IMR-90 (cell line): ENCODE data around the gene LPAR1. TPM values are rescaled to one million over a fixed set of nuclear protein-coding genes. Genes with fewer than 3 reads are reported as not detected.

ENCODE experiments used
- ATAC-seq: fragments of 200-7000 bp; cut with Tn5 transposase; 2 replicates; pipeline ENCODE4 v1.9.1; 2020; ENCODE audit warnings: low read depth, mild to moderate bottlenecking, moderate library complexity
- BruUV-seq: library from RNA; stranded (reverse); fragments of 400-500 nt; replicated peaks from 2 replicates; lab custom pipeline; 2021; lab: Mats Ljungman, UMichigan
- CTCF ChIA-PET: fragments of 300-600 bp; formaldehyde crosslinking; extraction: SDS; loops from one replicate; lab custom pipeline; 2021; ENCODE audit warnings: antibody characterized with exemption; lab: Yijun Ruan, JAX
- POLR2A ChIA-PET: fragments of 300-600 bp; sonication (Branson Sonifier 250); formaldehyde crosslinking; loops from one replicate; lab custom pipeline; 2022; ENCODE audit warnings: antibody characterized with exemption; ENCODE audit not compliant: unreplicated experiment; lab: Charles Lee
- DNase-seq: peaks from one replicate; pipeline ENCODE4 v3.0.0; 2013
- H2AFZ ChIP-seq: replicated peaks from 2 replicates; pipeline ENCODE3; 2013; ENCODE audit warnings: low read length, mild to moderate bottlenecking; ENCODE audit not compliant: poor library complexity
- H2AK5ac ChIP-seq: 2 replicates; pipeline ENCODE4 v1.6.1; 2013; ENCODE audit warnings: low read depth, low read length, inconsistent platforms
- H2AK9ac ChIP-seq: replicated peaks from 2 replicates; pipeline ENCODE3; 2013; ENCODE audit warnings: mild to moderate bottlenecking, low read depth, low read length, moderate library complexity; ENCODE audit not compliant: poor library complexity
- H2BK120ac ChIP-seq: 2 replicates; pipeline ENCODE4 v1.6.1; 2013; ENCODE audit warnings: low read depth, low read length, inconsistent platforms
- H2BK15ac ChIP-seq: 3 replicates; pipeline ENCODE4 v1.6.1; 2013; ENCODE audit warnings: low read depth, low read length, inconsistent platforms
- H2BK20ac ChIP-seq: 2 replicates; pipeline ENCODE4 v1.6.1; 2013; ENCODE audit warnings: low read depth, mild to moderate bottlenecking, inconsistent platforms, low read length, moderate library complexity
- H2BK5ac ChIP-seq: 2 replicates; pipeline ENCODE4 v1.6.1; 2013; ENCODE audit warnings: mild to moderate bottlenecking, low read depth, low read length, inconsistent platforms; ENCODE audit not compliant: poor library complexity, severe bottlenecking
- H3K14ac ChIP-seq: replicated peaks from 2 replicates; pipeline ENCODE4 v1.6.1; 2013; ENCODE audit warnings: low read depth, low read length, inconsistent platforms
- H3K18ac ChIP-seq: 2 replicates; pipeline ENCODE4 v1.6.1; 2013; ENCODE audit warnings: low read depth, low read length, control low read depth
- H3K23ac ChIP-seq: 2 replicates; pipeline ENCODE4 v1.6.1; 2013; ENCODE audit warnings: low read depth, low read length, inconsistent platforms
- H3K27ac ChIP-seq: 2 replicates; pipeline ENCODE4 v1.5.1; 2013; ENCODE audit warnings: mild to moderate bottlenecking, control low read depth, low read length; ENCODE audit not compliant: insufficient read depth
- H3K27me3 ChIP-seq: 2 replicates; pipeline ENCODE4 v1.6.1; 2013; ENCODE audit warnings: low read length; ENCODE audit not compliant: control insufficient read depth, insufficient read depth
- H3K36me3 ChIP-seq: 2 replicates; pipeline ENCODE4 v1.6.1; 2013; ENCODE audit warnings: low read length, mixed read lengths; ENCODE audit not compliant: control insufficient read depth, insufficient read depth
- H3K4ac ChIP-seq: 2 replicates; pipeline ENCODE4 v1.6.1; 2013; ENCODE audit warnings: low read depth, low read length, inconsistent platforms
- H3K4me1 ChIP-seq: 2 replicates; pipeline ENCODE4 v1.6.1; 2013; ENCODE audit warnings: low read length, mixed read lengths; ENCODE audit not compliant: control insufficient read depth, insufficient read depth
- H3K4me2 ChIP-seq: 2 replicates; pipeline ENCODE4 v1.6.1; 2013; ENCODE audit warnings: low read depth, mild to moderate bottlenecking, control low read depth, low read length, moderate library complexity
- H3K4me3 ChIP-seq: 2 replicates; pipeline ENCODE4 v1.5.1; 2013; ENCODE audit warnings: low read depth, mild to moderate bottlenecking, control low read depth, low read length, moderate library complexity; ENCODE audit not compliant: insufficient read depth
- H3K56ac ChIP-seq: 2 replicates; pipeline ENCODE4 v1.6.1; 2013; ENCODE audit warnings: low read length, inconsistent platforms; ENCODE audit not compliant: insufficient read depth; ENCODE audit errors: extremely low read depth
- H3K79me1 ChIP-seq, 2 experiments: 2 replicates each; pipeline ENCODE4 v1.6.1; 2013; ENCODE audit warnings: low read length in 2 of 2, inconsistent platforms in 1 of 2, low read depth in 1 of 2
- H3K9ac ChIP-seq: 2 replicates; pipeline ENCODE4 v1.6.1; 2013; ENCODE audit warnings: low read depth, low read length, control low read depth
- H3K9me1 ChIP-seq: 2 replicates; pipeline ENCODE4 v1.6.1; 2013; ENCODE audit warnings: low read length, inconsistent platforms; ENCODE audit not compliant: insufficient read depth
- H3K9me3 ChIP-seq: 2 replicates; pipeline ENCODE4 v1.6.1; 2013; ENCODE audit warnings: low read length; ENCODE audit not compliant: control insufficient read depth, insufficient read depth
- H4K20me1 ChIP-seq: 2 replicates; pipeline ENCODE4 v1.6.1; 2013; ENCODE audit warnings: low read length, inconsistent platforms; ENCODE audit not compliant: insufficient read depth
- H4K5ac ChIP-seq: 2 replicates; pipeline ENCODE4 v1.6.1; 2013; ENCODE audit warnings: mild to moderate bottlenecking, low read depth, low read length, control low read depth
- H4K8ac ChIP-seq, 2 experiments: 2 replicates each; pipeline ENCODE4 v1.6.1; 2013; ENCODE audit warnings: low read depth in 2 of 2, low read length in 2 of 2, control low read depth in 1 of 2, inconsistent platforms in 1 of 2
- H4K91ac ChIP-seq: 2 replicates; pipeline ENCODE4 v1.6.1; 2013; ENCODE audit warnings: low read depth, low read length, inconsistent platforms; ENCODE audit not compliant: insufficient read depth
- RCOR1 ChIP-seq: IDR thresholded peaks from 2 replicates; pipeline ENCODE4 v1.6.1; 2012; ENCODE audit warnings: mild to moderate bottlenecking, low read length, improper control_type of control experiment; ENCODE audit not compliant: insufficient replicate concordance
- WGBS, 2 experiments: methylation state at CpG; one replicate each; pipeline versions ENCODE4 v1.1.5 to v1.1.7; 2013; ENCODE audit warnings: missing lambda C conversion rate in 2 of 2; ENCODE audit not compliant: insufficient read length in 1 of 2; ENCODE audit errors: extremely low coverage in 2 of 2; 5-methylcytosine and 5-hydroxymethylcytosine counted together
- dilution Hi-C: fragments of 300-500 bp; cut with HindIII; formaldehyde crosslinking; loops from one replicate; pipeline ENCODE4 v1.14.3; 2018; ENCODE audit warnings: low sequenced_read_pairs; ENCODE audit not compliant: unreplicated experiment
- in situ Hi-C: fragments of 300-500 bp; cut with MboI; formaldehyde crosslinking; loops from 3 replicates; pipeline ENCODE4 v1.14.3; 2019; ENCODE audit warnings: low sequenced_read_pairs, inconsistent platforms, mixed read lengths
- intact Hi-C: fragments of 100-400 bp; cut with micrococcal nuclease; formaldehyde crosslinking; loops from 2 replicates; pipeline ENCODE4 v1.10.0; 2022
- polyA plus RNA-seq, 3 experiments: library from polyadenylated mRNA; depleted of rRNA; stranded (reverse); fragments of >200 nt; gene quantifications; 2 replicates each; pipeline ENCODE4 v1.2.3, GENCODE V29; 2012; ENCODE audit warnings: low replicate concordance in 1 of 3
- total RNA-seq: library from RNA; depleted of rRNA; stranded (reverse); fragments of >200 nt; gene quantifications from 2 replicates; pipeline ENCODE4 v1.2.3, GENCODE V29; 2012
- TF ChIP-seq, protein P1 (sequence below): fragments of 150-350 bp; IDR thresholded peaks from 2 replicates; pipeline ENCODE4 v1.6.1; 2016; ENCODE audit warnings: low read depth, mild to moderate bottlenecking, low read length, moderate library complexity, borderline replicate concordance
- TF ChIP-seq, protein P2 (sequence below): conservative IDR thresholded peaks from 2 replicates; pipeline ENCODE4 v1.5.1; 2012; ENCODE audit warnings: mild to moderate bottlenecking, low read depth, low read length, improper control_type of control experiment

Gene LPAR1
- total and polyA plus RNA-seq, 2 of the 4 experiments (the other 2 are of a cell fraction): 171 to 315 TPM

DNA sequence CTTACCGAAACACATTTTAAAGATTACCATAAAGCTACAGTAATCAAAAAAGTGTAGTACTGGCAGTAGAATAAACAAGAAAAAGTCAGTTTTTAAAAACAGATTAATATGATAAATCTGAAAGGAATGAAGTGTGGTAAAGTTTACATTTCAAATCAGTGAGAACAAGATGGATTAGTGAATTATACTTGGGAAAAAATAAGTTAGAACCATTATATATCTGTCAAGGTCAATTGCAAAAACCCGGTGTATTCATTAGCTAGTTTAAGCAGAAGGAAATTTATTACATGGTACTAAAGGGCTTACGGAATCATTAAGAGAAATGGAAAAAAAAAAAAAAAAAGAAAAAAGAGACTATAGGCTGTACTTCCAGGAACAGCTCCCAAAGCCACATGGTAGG lies 205.3 kb downstream of the LPAR1 start:
- Histone ChIP-seq H3K18ac (peak overlapping the region; percentile 86), H2AFZ (peak overlapping the region; percentile 82), H4K8ac (peak overlapping the region; percentile 95 to 96), H3K9me3 (no peaks in the 10 kb centered on the region), H4K20me1 (no peaks in the 10 kb centered on the region), H3K23ac (peak overlapping the region; percentile 96), H3K27ac (peak overlapping the region; percentile 24), H3K27me3 (no peaks in the 10 kb centered on the region), H3K79me1 (peaks cover 3 to 21% of the 10 kb centered on the region in 2 experiments; a peak in 3 of 4 replicates), H2BK120ac (peak overlapping the region; percentile 100), H3K14ac (peak overlapping the region; percentile 99), H2AK9ac (no peak overlapping the region), H3K4me3 (no peak overlapping the region), H3K4me2 (no peak overlapping the region), H2BK15ac (peak overlapping the region; percentile 97), H3K4me1 (peaks cover 8% of the 10 kb centered on the region), H3K9me1 (peaks cover 4% of the 10 kb centered on the region; the same call in 1 of the 2 replicates), H3K4ac (peak overlapping the region; percentile 99), H2BK5ac (peak overlapping the region; percentile 82), H2AK5ac (peak overlapping the region; percentile 84), H4K5ac (peak overlapping the region; percentile 27), H4K91ac (peak overlapping the region; percentile 98), H2BK20ac (peak overlapping the region; percentile 100), H3K56ac (peak overlapping the region; percentile 93), H3K9ac (no peak overlapping the region), H3K36me3 (no peaks in the 10 kb centered on the region)
- no TSS peak for BruUV-seq
- DNase-seq (no peak), ATAC-seq (no peak)
- dilution Hi-C loops (no loop called here), intact Hi-C loops (no loop called here), in situ Hi-C loops (no loop called here)
- ChIA-PET POLR2A (interaction anchor here (0.6 kb wide), 3 partner anchors 181 to 203 kb away, joined by 4 to 13 read pairs (median 8); no protein-coding TSS in a partner anchor), CTCF (no interaction called here)
- WGBS, 2 experiments: no CpG with 5 or more reads among the region's 3 CpGs
- TF ChIP-seq RCOR1: no peak
- TF ChIP-seq, protein P1, sequence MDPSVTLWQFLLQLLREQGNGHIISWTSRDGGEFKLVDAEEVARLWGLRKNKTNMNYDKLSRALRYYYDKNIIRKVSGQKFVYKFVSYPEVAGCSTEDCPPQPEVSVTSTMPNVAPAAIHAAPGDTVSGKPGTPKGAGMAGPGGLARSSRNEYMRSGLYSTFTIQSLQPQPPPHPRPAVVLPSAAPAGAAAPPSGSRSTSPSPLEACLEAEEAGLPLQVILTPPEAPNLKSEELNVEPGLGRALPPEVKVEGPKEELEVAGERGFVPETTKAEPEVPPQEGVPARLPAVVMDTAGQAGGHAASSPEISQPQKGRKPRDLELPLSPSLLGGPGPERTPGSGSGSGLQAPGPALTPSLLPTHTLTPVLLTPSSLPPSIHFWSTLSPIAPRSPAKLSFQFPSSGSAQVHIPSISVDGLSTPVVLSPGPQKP: no peak
- TF ChIP-seq, protein P2, sequence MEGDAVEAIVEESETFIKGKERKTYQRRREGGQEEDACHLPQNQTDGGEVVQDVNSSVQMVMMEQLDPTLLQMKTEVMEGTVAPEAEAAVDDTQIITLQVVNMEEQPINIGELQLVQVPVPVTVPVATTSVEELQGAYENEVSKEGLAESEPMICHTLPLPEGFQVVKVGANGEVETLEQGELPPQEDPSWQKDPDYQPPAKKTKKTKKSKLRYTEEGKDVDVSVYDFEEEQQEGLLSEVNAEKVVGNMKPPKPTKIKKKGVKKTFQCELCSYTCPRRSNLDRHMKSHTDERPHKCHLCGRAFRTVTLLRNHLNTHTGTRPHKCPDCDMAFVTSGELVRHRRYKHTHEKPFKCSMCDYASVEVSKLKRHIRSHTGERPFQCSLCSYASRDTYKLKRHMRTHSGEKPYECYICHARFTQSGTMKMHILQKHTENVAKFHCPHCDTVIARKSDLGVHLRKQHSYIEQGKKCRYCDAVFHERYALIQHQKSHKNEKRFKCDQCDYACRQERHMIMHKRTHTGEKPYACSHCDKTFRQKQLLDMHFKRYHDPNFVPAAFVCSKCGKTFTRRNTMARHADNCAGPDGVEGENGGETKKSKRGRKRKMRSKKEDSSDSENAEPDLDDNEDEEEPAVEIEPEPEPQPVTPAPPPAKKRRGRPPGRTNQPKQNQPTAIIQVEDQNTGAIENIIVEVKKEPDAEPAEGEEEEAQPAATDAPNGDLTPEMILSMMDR: no peak
